Adipose tissue (tissue), 3 donors: ENCODE results near the gene RALB. TPM values are rescaled to one million over a fixed set of nuclear protein-coding genes. Genes with fewer than 3 reads are reported as not detected.

Source experiments
- H3K27ac ChIP-seq: one replicate; pipeline ENCODE4 v1.5.1; 2013; ENCODE audit warnings: low read depth, low read length
- whole genome bisulfite sequencing, 3 donors: extraction: QIAGEN DNeasy Blood & Tissue Kit; methylation state at CpG; one replicate each; pipeline ENCODE4 v1.1.7; 2013; 5-methylcytosine and 5-hydroxymethylcytosine counted together
- polyA plus RNA-seq, 3 donors: library from polyadenylated mRNA; stranded (reverse); fragments of 200-250 nt; gene quantifications; one replicate each; pipeline ENCODE4 v1.2.3, GENCODE V29; 2013
- donor health status: healthy with polysubstance abuse.
- donor health status: Bipolar disorder and iron deficiency.
- donor health status: healthy.

RALB gene
- polyA plus RNA-seq, 3 donors = 19.9 to 96.2 (median 54.0) TPM

- 67 to 82% (median 74%) methylated on average over 10 of the region's 10 CpGs for WGBS, 3 donors
Measured at GRCh38 chr2:120237491-120237902, 15.2 kb upstream of the RALB start.

GRCh38 chr2:120238728-120239487 lies 13.7 kb upstream of the RALB start:
- WGBS, 3 donors = 73 to 87% (median 76%) methylated on average over 21 to 22 of the region's 22 CpGs
- no peak overlapping the region for H3K27ac ChIP-seq

More at GRCh38 chr2:120237491-120237902, 15.2 kb upstream of the RALB start:
- no peak overlapping the region for H3K27ac ChIP-seq

GRCh38 chr2:120239488-120240287 lies 13.0 kb upstream of the RALB start:
- WGBS, 3 donors = 34 to 46% (median 44%) methylated on average over 22 of the region's 22 CpGs
- H3K27ac ChIP-seq = no peak overlapping the region

- H3K27ac ChIP-seq = no peak overlapping the region
- 77 to 87% (median 86%) methylated on average over 10 of the region's 10 CpGs for WGBS, 3 donors
Measured at GRCh38 chr2:120240901-120241429, 11.7 kb upstream of the RALB start.

GRCh38 chr2:120241684-120242083 lies 11.0 kb upstream of the RALB start:
- WGBS, 3 donors = 79 to 88% (median 83%) methylated on average over 6 of the region's 6 CpGs
- H3K27ac ChIP-seq = no peak overlapping the region

- WGBS, 3 donors = 72 to 89% (median 75%) methylated on average over 3 of the region's 3 CpGs
- H3K27ac ChIP-seq = no peak overlapping the region
Measured at GRCh38 chr2:120243211-120243610, 9.4 kb upstream of the RALB start.

GRCh38 chr2:120243875-120244553 lies 8.6 kb upstream of the RALB start:
- 94 to 96% (median 96%) methylated on average over 9 of the region's 9 CpGs for WGBS, 3 donors
- H3K27ac ChIP-seq = no peak overlapping the region

- H3K27ac ChIP-seq = no peak overlapping the region
Measured at GRCh38 chr2:120244656-120245519, 7.8 kb upstream of the RALB start.

GRCh38 chr2:120245520-120246332 lies 6.9 kb upstream of the RALB start:
- WGBS, 3 donors = 54 to 67% (median 64%) methylated on average over 15 of the region's 15 CpGs
- H3K27ac ChIP-seq = no peak overlapping the region

More at GRCh38 chr2:120244656-120245519, 7.8 kb upstream of the RALB start:
- WGBS, 3 donors = 65 to 81% (median 80%) methylated on average over 12 of the region's 12 CpGs

- no peak overlapping the region for H3K27ac ChIP-seq
- WGBS, 3 donors = 64 to 81% (median 81%) methylated on average over 19 to 20 of the region's 20 CpGs
Measured at GRCh38 chr2:120246546-120247300, 5.9 kb upstream of the RALB start.

- no peak overlapping the region for H3K27ac ChIP-seq
- 70 to 78% (median 72%) methylated on average over 6 of the region's 6 CpGs for WGBS, 3 donors
Measured at GRCh38 chr2:120247851-120248250, 4.8 kb upstream of the RALB start.

- WGBS, 3 donors = 82 to 91% (median 83%) methylated on average over 4 of the region's 4 CpGs
- no peak overlapping the region for H3K27ac ChIP-seq
Measured at GRCh38 chr2:120250640-120251039, 2.0 kb upstream of the RALB start.

- H3K27ac ChIP-seq = no peak overlapping the region
- 73 to 79% (median 78%) methylated on average over 3 of the region's 3 CpGs for WGBS, 3 donors
Measured at GRCh38 chr2:120251078-120251477, 1.6 kb upstream of the RALB start.

- WGBS, 3 donors = 5 to 28% (median 9%) methylated on average over 6 of the region's 6 CpGs
- H3K27ac ChIP-seq = no peak overlapping the region
Measured at GRCh38 chr2:120251880-120252224, 800 bp upstream of the RALB start.

GRCh38 chr2:120253021-120253882 lies 600 bp downstream of the RALB start:
- 0 to 1% (median 1%) methylated on average over 50 to 59 of the region's 60 CpGs for WGBS, 3 donors
- peak overlapping the region; percentile 82 for H3K27ac ChIP-seq

- no peak overlapping the region for H3K27ac ChIP-seq
- 43 to 74% (median 44%) methylated on average over 8 of the region's 8 CpGs for WGBS, 3 donors
Measured at GRCh38 chr2:120254178-120254577, 1.5 kb downstream of the RALB start.
